ENCODE measurements around the gene CCDC57. TPM values are rescaled to one million over a fixed set of nuclear protein-coding genes. Genes with fewer than 3 reads are reported as not detected.

CCDC57 gene
- total and polyA plus RNA-seq, 9 of the 15 experiments (the other 6 are each of a cell fraction or from before 2014, with no cell fraction given): 0.83 to 36.2 (median 13.6) TPM

DNA sequence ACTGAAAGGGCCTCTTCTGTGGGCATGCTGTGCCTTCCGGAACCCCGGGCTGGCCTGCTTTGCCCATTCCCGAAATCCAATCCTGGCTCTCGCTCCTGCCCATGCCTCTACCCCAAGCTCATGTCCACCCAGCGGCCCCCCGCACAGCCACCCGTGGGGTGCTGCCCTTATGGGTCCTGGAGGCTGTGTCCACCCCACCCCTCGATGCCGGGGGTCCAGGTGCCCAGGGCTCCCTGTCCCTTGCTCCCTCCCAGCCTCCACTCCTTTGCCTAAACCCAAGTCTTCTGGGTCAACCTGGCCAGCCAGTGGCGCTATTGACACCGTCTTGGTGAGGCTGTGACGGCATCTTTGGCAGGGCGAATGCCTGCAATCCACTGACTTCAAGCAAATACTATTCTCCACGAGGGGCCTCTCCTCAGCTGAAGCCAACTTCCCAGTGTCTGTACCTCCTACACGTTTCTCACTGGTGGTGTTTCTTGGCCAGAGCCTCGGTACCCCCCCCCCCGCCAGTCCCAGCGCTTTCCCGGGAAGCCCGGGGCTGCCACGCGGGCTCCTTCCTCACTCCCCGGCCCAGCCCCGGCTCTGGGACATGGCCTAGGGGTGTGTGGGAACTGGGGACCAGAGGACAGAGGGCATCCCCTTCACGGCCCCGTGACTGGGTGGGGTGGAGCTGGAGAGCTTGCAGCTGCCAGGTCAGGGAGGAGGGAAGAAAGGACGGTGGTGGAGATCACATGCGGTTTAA is 134.9 kb downstream of the CCDC57 start (continued):
- TF ChIP-seq ZNF3 (CRISPR knock-in tag; IDR thresholded peaks at IDR 0.05): no peak
- TF ChIP-seq MEF2D (tag; conservative IDR thresholded peaks at IDR 0.05; ENCODE audit: low read depth): no peak
- no peak for TF ChIP-seq EP300 (IDR thresholded peaks at IDR 0.05; ENCODE audit: low read length)
- no peak for TF ChIP-seq THRAP3 (IDR thresholded peaks at IDR 0.05; ENCODE audit: borderline replicate concordance)
- no peak for TF ChIP-seq ZNF253 (CRISPR knock-in tag; conservative IDR thresholded peaks at IDR 0.05)
- no peak for TF ChIP-seq RBM39 (optimal IDR thresholded peaks at IDR 0.05; ENCODE audit: low read depth, low read length)
- TF ChIP-seq BCOR (IDR thresholded peaks at IDR 0.05): no peak
- no peak for TF ChIP-seq KHSRP (IDR thresholded peaks at IDR 0.05)
- no peak for TF ChIP-seq ZBTB8A (IDR thresholded peaks at IDR 0.05; ENCODE audit: partially characterized antibody)
- TF ChIP-seq, protein P1, sequence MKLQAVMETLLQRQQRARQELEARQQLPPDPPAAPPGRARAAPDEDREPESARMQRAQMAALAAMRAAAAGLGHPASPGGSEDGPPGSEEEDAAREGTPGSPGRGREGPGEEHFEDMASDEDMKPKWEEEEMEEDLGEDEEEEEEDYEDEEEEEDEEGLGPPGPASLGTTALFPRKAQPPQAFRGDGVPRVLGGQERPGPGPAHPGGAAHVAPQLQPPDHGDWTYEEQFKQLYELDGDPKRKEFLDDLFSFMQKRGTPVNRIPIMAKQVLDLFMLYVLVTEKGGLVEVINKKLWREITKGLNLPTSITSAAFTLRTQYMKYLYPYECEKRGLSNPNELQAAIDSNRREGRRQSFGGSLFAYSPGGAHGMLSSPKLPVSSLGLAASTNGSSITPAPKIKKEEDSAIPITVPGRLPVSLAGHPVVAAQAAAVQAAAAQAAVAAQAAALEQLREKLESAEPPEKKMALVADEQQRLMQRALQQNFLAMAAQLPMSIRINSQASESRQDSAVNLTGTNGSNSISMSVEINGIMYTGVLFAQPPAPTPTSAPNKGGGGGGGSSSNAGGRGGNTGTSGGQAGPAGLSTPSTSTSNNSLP (IDR thresholded peaks at IDR 0.05; ENCODE audit: borderline replicate concordance, low read depth, low read length): no peak
- TF ChIP-seq ZFX (CRISPR knock-in tag; IDR thresholded peaks at IDR 0.05): no peak
- no peak for TF ChIP-seq SIN3B (IDR thresholded peaks at IDR 0.05; ENCODE audit: low read depth)
- peak; percentile 16 for TF ChIP-seq PCBP1 (IDR thresholded peaks at IDR 0.05; ENCODE audit: low read depth, low read length, poor library complexity, severe bottlenecking)
- TF ChIP-seq, protein P2, sequence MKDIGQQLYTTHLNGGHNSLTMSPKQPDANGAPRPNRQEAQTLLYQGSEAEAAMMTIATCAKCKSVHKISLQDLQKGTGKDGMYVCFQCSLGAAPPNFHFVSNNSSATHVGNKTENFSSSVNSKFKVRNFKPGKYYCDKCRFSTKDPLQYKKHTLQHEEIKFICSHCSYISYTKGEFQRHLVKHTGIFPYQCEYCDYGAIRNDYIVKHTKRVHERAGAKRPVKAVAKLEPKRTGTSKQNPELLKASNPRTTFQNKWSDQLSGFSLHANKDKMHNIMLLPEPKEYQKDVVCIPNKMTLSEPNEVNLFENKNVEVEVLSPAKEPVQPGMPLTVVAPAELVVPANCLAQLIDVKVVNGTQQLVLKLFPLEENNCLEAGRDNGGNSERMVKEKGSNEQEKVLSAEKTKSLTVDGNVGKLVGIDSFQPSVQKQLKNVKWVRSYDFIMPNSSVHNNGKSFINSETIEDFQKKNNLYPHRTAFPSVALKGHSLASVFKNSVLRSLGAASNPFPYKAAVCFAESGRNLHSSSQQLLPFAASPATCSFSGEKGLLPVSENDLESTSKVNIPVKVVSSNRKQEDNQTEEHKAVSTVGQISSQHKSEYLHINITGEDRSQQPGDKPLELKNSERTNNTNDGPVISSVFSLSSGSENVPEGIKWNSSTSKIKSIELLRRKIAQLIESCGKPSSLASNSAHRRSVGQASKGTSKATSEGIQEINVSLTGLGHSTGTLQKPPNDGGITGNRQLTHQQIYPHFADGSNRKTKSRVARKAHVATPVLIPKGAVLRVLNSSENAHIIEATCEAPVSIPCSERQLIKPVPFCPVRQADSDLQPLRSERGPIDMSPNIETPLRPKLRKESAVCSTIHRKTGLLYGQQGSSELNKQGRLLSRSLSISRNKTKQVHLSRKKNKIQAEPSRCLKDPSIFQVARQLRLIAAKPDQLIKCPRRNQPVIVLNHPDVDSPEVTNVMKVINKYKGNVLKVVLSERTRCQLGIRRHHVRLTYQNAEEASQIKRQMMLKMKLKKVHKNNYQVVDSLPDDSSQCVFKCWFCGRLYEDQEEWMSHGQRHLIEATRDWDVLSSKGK (CRISPR knock-in tag; IDR thresholded peaks at IDR 0.05): no peak
- no peak for TF ChIP-seq FOXJ2 (tag; IDR thresholded peaks at IDR 0.05)
- no peak for TF ChIP-seq CHCHD3 (CRISPR knock-in tag; IDR thresholded peaks at IDR 0.05)
- TF ChIP-seq FOS (IDR thresholded peaks at IDR 0.05; ENCODE audit: extremely low read depth, insufficient read length): no peak
- no peak for TF ChIP-seq ZNF263 (CRISPR knock-in tag; IDR thresholded peaks at IDR 0.05; ENCODE audit: borderline replicate concordance)
- TF ChIP-seq PHTF2 (CRISPR knock-in tag; IDR thresholded peaks at IDR 0.05): no peak
- peak; percentile 7 for TF ChIP-seq TAF1 (IDR thresholded peaks at IDR 0.05; ENCODE audit: control insufficient read depth, extremely low read depth, insufficient read depth, low read length, severe bottlenecking)
- no peak for TF ChIP-seq SMARCB1 (IDR thresholded peaks at IDR 0.05; ENCODE audit: insufficient read length, low read depth)
- TF ChIP-seq TFAM (CRISPR knock-in tag; conservative IDR thresholded peaks at IDR 0.05): no peak
- TF ChIP-seq TRIM28 (IDR thresholded peaks at IDR 0.05): no peak
- TF ChIP-seq TCFL5 (CRISPR knock-in tag; conservative IDR thresholded peaks at IDR 0.05): no peak
- TF ChIP-seq CSDE1 (IDR thresholded peaks at IDR 0.05): no peak
- TF ChIP-seq ASH1L (IDR thresholded peaks at IDR 0.05; ENCODE audit: borderline replicate concordance, low read depth, partially characterized antibody): no peak
